Motor neuron (in vitro differentiated cells): Measurements from ENCODE around the gene PTPRD. TPM values are rescaled to one million over a fixed set of nuclear protein-coding genes. Genes with fewer than 3 reads are reported as not detected.

Experiments
- ATAC-seq, 8 experiments: fragments of 200-7000 bp; cut with Tn5 transposase; replicated peaks in 6 of 8; 2 replicates each; pipeline ENCODE4 v1.8.0; 2021; ENCODE audit warnings: mild to moderate bottlenecking in 8 of 8, moderate library complexity in 8 of 8
- H3K27ac ChIP-seq, 2 donors: fragments of 250-450 bp; sonication (Bioruptor Pico); 2 replicates each; pipeline ENCODE4 v1.9.0; 2021; ENCODE audit warnings: antibody characterized with exemption in 2 of 2, mild to moderate bottlenecking in 2 of 2, moderate library complexity in 1 of 2
- H3K4me1 ChIP-seq, 2 donors: fragments of 250-450 bp; sonication (Bioruptor Pico); replicated peaks in 1 of 2; 2 replicates each; pipeline ENCODE4 v1.6.1; 2021; ENCODE audit warnings: antibody characterized with exemption in 2 of 2, mild to moderate bottlenecking in 2 of 2, moderate library complexity in 1 of 2
- H3K4me3 ChIP-seq, 5 donors: fragments of 250-450 bp; sonication (Bioruptor Pico); 2 replicates each; pipeline ENCODE4 v1.9.0; 2021; ENCODE audit warnings: antibody characterized with exemption in 5 of 5, mild to moderate bottlenecking in 5 of 5, moderate library complexity in 4 of 5
- WGBS, 10 experiments: fragments of 450-650 bp; shearing (Covaris generic); methylation state at CpG; one replicate each; pipeline ENCODE4 v1.0.0; 2022; 5-methylcytosine and 5-hydroxymethylcytosine counted together
- in situ Hi-C, 9 experiments: fragments of 400-800 bp; cut with MboI; loops; one replicate each; pipeline ENCODE4 v1.15.0; 2021; ENCODE audit warnings: low sequenced_read_pairs in 9 of 9, low pct_unique_long_range_greater_than_20kb in 2 of 9; ENCODE audit not compliant: unreplicated experiment in 9 of 9
- total RNA-seq, 8 experiments: library from RNA; unstranded; fragments of 300-600 nt; gene quantifications; 2 replicates each; pipeline versions ENCODE4 v1.2.3 to v1.2.4, GENCODE V29; 2022

PTPRD gene
- total RNA-seq, 8 experiments from 2014 or later, result 0.15 to 175 (median 72.8) TPM

DNA sequence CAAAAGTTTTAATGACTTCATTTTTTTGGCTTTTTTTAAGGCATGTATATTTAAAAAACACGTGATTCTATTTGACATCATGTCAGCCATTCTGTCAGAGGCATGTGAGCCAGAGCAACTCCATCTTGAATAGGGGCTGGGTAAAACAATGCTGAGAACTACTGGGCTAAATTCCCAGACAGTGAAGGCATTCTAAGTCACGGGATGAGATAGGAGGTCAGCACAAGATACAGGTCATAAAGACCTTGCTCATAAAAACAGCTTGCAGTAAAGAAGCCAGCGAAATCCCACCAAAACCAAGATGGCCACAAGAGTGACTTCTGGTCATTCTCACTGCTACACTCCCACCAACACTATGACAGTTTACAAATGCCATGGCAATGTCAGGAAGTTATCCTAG, 1812.6 kb downstream of the PTPRD start:
- 3 to 100% (median 87%) methylated on average over 1 to 3 of the region's 3 CpGs for whole genome bisulfite sequencing, 10 experiments
- no peaks in the 10 kb centered on the region for H3K4me1 ChIP-seq
- no peak for ATAC-seq
- in situ Hi-C loops, result no loop called here
- H3K4me3 ChIP-seq, result no peak overlapping the region
- H3K27ac ChIP-seq, result no peak overlapping the region

DNA sequence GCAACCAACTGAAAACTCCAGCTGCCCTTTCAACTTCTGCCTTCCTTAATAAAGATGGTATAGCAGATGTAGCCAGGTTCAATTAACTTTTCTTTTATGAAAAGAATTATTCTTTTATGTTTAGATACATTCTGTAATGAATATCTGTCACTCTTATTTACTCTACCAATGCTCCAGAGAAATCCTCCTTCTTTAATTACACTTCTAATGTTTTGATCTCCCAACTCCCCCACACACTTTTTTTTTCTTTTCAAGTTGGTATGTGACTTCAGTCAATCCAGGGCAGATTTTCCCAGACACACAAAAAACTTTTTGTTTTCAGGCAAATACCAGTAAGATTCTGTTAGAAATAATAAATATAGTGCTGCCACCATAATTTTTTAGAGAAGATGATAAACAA, 1813.2 kb downstream of the PTPRD start:
- Histone ChIP-seq H3K4me3 (no peak overlapping the region), H3K4me1 (no peaks in the 10 kb centered on the region), H3K27ac (no peak overlapping the region)
- in situ Hi-C loops, result no loop called here
- no peak for ATAC-seq

- in situ Hi-C loops, result no loop called here
These were observed 1813.6 kb downstream of the PTPRD start for GRCh38 chr9:8799206-8799605.

GRCh38 chr9:8784838-8785237, 1828.0 kb downstream of the PTPRD start:
- peaks cover 39 to 51% of the 10 kb centered on the region in 2 donors for H3K4me1 ChIP-seq
- ATAC-seq, result no peak
- in situ Hi-C loops, result no loop called here
- H3K27ac ChIP-seq, result no peak overlapping the region
- WGBS, 10 experiments, result 0 to 100% (median 61%) methylated on average over 2 of the region's 2 CpGs; no CpG with 5 or more reads in 3 of the 10 experiments
- no peak overlapping the region for H3K4me3 ChIP-seq

More at GRCh38 chr9:8799206-8799605, 1813.6 kb downstream of the PTPRD start:
- Histone ChIP-seq H3K4me1 (no peaks in the 10 kb centered on the region), H3K27ac (no peak overlapping the region), H3K4me3 (no peak overlapping the region)
- ATAC-seq, result no peak

GRCh38 chr9:8783941-8784340, 1828.9 kb downstream of the PTPRD start:
- WGBS, 10 experiments, result 0 to 60% (median 40%) methylated on average over 1 to 6 of the region's 6 CpGs
- in situ Hi-C loops, result no loop called here
- peak in 5 of 8 experiments; percentile 39 to 85 (median 77) for ATAC-seq
- Histone ChIP-seq H3K4me1 (peaks cover 48 to 60% of the 10 kb centered on the region in 2 donors), H3K4me3 (no peak overlapping the region), H3K27ac (no peak overlapping the region)

GRCh38 chr9:8782237-8782636, 1830.6 kb downstream of the PTPRD start:
- in situ Hi-C loops, result no loop called here
- Histone ChIP-seq H3K27ac (no peak overlapping the region), H3K4me1 (peaks cover 59 to 71% of the 10 kb centered on the region in 2 donors), H3K4me3 (no peak overlapping the region)
- 23 to 100% (median 85%) methylated on average over 1 to 5 of the region's 5 CpGs; no CpG with 5 or more reads in 1 of the 10 experiments for WGBS, 10 experiments
- no peak for ATAC-seq

DNA sequence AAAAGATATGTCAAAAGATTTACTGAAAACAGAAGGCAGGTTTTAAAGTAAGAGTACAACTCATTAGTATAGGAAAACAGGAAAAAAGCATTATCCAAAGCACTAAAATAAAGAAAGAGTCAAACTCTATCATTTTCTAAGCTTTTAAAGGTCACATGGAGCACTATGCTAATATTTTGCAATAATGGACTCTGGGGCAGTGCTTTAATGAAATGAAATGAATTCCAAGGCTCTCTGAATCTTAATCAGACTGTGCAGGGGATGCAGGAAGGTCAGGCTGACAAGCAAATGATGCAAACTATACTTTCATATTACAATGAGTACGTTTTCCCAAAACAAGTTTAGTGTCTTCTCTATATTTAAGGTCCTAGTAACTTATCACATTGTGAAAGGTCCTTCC, 1831.3 kb downstream of the PTPRD start:
- peaks cover 59 to 71% of the 10 kb centered on the region in 2 donors for H3K4me1 ChIP-seq
- peak in 3 of 8 experiments; percentile 29 to 57 (median 29) for ATAC-seq
- no peak overlapping the region for H3K4me3 ChIP-seq
- in situ Hi-C loops, result no loop called here
- 0 to 73% (median 17%) methylated on average over 1 of the region's 1 CpG; no CpG with 5 or more reads in 2 of the 10 experiments for WGBS, 10 experiments
- H3K27ac ChIP-seq, result no peak overlapping the region

GRCh38 chr9:8780386-8780785, 1832.4 kb downstream of the PTPRD start:
- Histone ChIP-seq H3K4me3 (no peak overlapping the region), H3K27ac (peak overlapping the region; percentile 11 to 33), H3K4me1 (peaks cover 57 to 64% of the 10 kb centered on the region in 2 donors)
- ATAC-seq, result peak in 2 of 8 experiments; percentile 15 to 17
- WGBS, 10 experiments, result 0 to 93% (median 83%) methylated on average over 1 to 3 of the region's 3 CpGs; no CpG with 5 or more reads in 1 of the 10 experiments
- in situ Hi-C loops, result no loop called here

- peak in 2 of 8 experiments; percentile 25 to 72 for ATAC-seq
- no peak overlapping the region for H3K4me3 ChIP-seq
- H3K27ac ChIP-seq, result no peak overlapping the region
- peaks cover 48 to 55% of the 10 kb centered on the region in 2 donors for H3K4me1 ChIP-seq
- in situ Hi-C loops, result no loop called here
- 0 to 97% (median 60%) methylated on average over 1 to 4 of the region's 4 CpGs; no CpG with 5 or more reads in 1 of the 10 experiments for WGBS, 10 experiments
These were observed 1833.3 kb downstream of the PTPRD start for GRCh38 chr9:8779478-8779877.

- H3K27ac ChIP-seq, result no peak overlapping the region
- WGBS, 10 experiments, result 6 to 97% (median 93%) methylated on average over 4 to 6 of the region's 6 CpGs; no CpG with 5 or more reads in 3 of the 10 experiments
- no peak for ATAC-seq
- no peak overlapping the region for H3K4me3 ChIP-seq
- in situ Hi-C loops, result no loop called here
- peaks cover 37 to 43% of the 10 kb centered on the region in 2 donors for H3K4me1 ChIP-seq
These were observed 1834.4 kb downstream of the PTPRD start for GRCh38 chr9:8778356-8778755.

- ATAC-seq, result no peak
- 0 to 100% (median 59%) methylated on average over 1 of the region's 1 CpG; no CpG with 5 or more reads in 4 of the 10 experiments for WGBS, 10 experiments
- H3K27ac ChIP-seq, result no peak overlapping the region
- H3K4me3 ChIP-seq, result no peak overlapping the region
- in situ Hi-C loops, result no loop called here
- peaks cover 3 to 8% of the 10 kb centered on the region in 2 donors for H3K4me1 ChIP-seq
These were observed 1840.5 kb downstream of the PTPRD start for GRCh38 chr9:8772302-8772701.

GRCh38 chr9:8769153-8769552, 1843.6 kb downstream of the PTPRD start:
- H3K4me3 ChIP-seq, result no peak overlapping the region
- WGBS, 10 experiments, result 0 to 90% (median 66%) methylated on average over 2 to 4 of the region's 4 CpGs
- ATAC-seq, result peak in 1 of 8 experiments; percentile 55
- no peak overlapping the region for H3K27ac ChIP-seq
- H3K4me1 ChIP-seq, result peaks cover 3 to 11% of the 10 kb centered on the region in 2 donors
- in situ Hi-C loops, result no loop called here

DNA sequence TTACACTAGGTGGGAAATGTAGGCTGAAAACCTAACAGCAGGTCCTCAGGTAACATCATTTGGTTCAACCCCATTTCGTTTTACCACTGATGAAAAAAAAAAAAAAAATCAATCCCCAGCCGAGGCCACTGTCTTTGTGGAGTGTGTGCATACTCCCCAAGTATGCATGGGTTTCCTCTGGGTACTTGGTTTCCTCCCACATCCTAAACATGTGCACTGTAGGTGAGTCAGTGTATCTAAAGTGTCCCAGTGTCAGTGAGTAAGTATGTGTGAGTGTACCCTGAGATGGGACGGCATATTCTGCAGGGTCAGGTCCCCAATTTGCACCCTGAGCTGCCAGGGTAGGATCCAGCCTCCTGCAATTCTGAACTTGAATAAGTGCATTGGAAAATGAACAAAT, 1846.7 kb downstream of the PTPRD start:
- Histone ChIP-seq H3K4me3 (no peak overlapping the region), H3K4me1 (peaks cover 17 to 27% of the 10 kb centered on the region in 2 donors), H3K27ac (no peak overlapping the region)
- 0 to 100% (median 81%) methylated on average over 1 to 3 of the region's 3 CpGs; no CpG with 5 or more reads in 1 of the 10 experiments for WGBS, 10 experiments
- no peak for ATAC-seq
- in situ Hi-C loops, result no loop called here

GRCh38 chr9:8764051-8764450, 1848.8 kb downstream of the PTPRD start:
- in situ Hi-C loops, result no loop called here

More at GRCh38 chr9:8764051-8764450, 1848.8 kb downstream of the PTPRD start:
- WGBS, 10 experiments, result 7 to 100% (median 67%) methylated on average over 1 of the region's 1 CpG; no CpG with 5 or more reads in 3 of the 10 experiments
- H3K4me3 ChIP-seq, result no peak overlapping the region
- H3K27ac ChIP-seq, result no peak overlapping the region
- ATAC-seq, result peak in 2 of 8 experiments; percentile 16 to 39
- H3K4me1 ChIP-seq, result peaks cover 14 to 43% of the 10 kb centered on the region in 2 donors
